SJCRH30 (cell line): Measurements from ENCODE around the gene FETUB. TPM values are rescaled to one million over a fixed set of nuclear protein-coding genes. Genes with fewer than 3 reads are reported as not detected.
"Not testable (repeated sequence)": the region's sequence is repeated elsewhere in the genome, so short reads cannot be mapped to it uniquely, and the experiment has no call there.

Source experiments
- DNase-seq, 2 experiments: peaks; one replicate each; pipeline ENCODE4 v3.0.0-alpha.2; 2015 to 2020
- H3K27ac ChIP-seq: fragments of 250-450 bp; sonication (Bioruptor Pico); 2 replicates; pipeline ENCODE4 v1.5.1; 2020; ENCODE audit warnings: mild to moderate bottlenecking, moderate library complexity
- H3K27me3 ChIP-seq: fragments of 250-450 bp; sonication (Bioruptor Pico); 2 replicates; pipeline ENCODE4 v1.5.1; 2020; ENCODE audit warnings: mild to moderate bottlenecking, moderate library complexity
- H3K36me3 ChIP-seq: fragments of 250-450 bp; sonication (Bioruptor Pico); 2 replicates; pipeline ENCODE4 v1.5.1; 2020; ENCODE audit warnings: mild to moderate bottlenecking, moderate library complexity
- H3K4me1 ChIP-seq: fragments of 250-450 bp; sonication (Bioruptor Pico); 2 replicates; pipeline ENCODE4 v1.5.1; 2020; ENCODE audit warnings: mild to moderate bottlenecking, moderate library complexity
- H3K4me3 ChIP-seq: fragments of 250-450 bp; sonication (Bioruptor Pico); 2 replicates; pipeline ENCODE4 v1.5.1; 2020; ENCODE audit warnings: mild to moderate bottlenecking, moderate library complexity
- H3K9me3 ChIP-seq: fragments of 250-450 bp; sonication (Bioruptor Pico); replicated peaks from 2 replicates; pipeline ENCODE4 v1.5.1; 2020; ENCODE audit warnings: mild to moderate bottlenecking, moderate library complexity
- total RNA-seq: library from RNA; depleted of rRNA; stranded (reverse); fragments of >200 nt; shearing (Covaris generic); gene quantifications from 2 replicates; pipeline ENCODE4 v1.2.3, GENCODE V29; 2014

Gene FETUB
- total RNA-seq, 1 experiment from 2014 or later, result not detected

DNA sequence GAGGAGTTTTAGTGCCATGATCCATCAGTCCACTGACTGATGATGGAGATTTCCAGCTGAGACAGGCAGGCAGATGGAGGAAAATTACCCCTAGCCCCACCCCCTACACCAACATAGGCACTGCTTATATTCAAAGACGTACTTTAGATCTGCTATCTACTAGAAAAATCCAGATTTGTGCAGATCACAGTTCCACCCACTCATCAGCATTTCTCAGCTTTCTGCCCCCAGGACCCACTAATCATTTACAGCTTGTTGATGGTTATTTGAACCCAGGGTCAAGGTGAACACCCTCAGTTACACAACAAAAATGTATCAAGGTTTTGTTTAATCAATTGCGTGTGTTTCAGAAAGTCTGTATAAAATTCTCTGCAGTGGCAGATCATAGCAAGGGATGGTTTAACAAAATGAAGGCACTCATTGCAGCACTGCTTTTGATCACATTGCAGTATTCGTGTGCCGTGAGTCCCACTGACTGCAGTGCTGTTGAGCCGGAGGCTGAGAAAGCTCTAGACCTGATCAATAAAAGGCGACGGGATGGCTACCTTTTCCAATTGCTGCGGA is 25.5 kb downstream of the FETUB start, which contains the start of gene HRG:
Gene HRG (plus strand): TSS at position 390 of the 564 bp plus-strand sequence. CDS start 18 bp downstream, at position 408.
- Histone ChIP-seq H3K27me3 (no peaks in the 10 kb centered on the region), H3K9me3 (no peaks in the 10 kb centered on the region), H3K27ac (no peak within 1 kb of the TSS), H3K4me3 (no peak within 1 kb of the TSS), H3K4me1 (no peaks in the 10 kb centered on the region), H3K36me3 (no peaks in the 10 kb centered on the region)
- no peak for DNase-seq

DNA sequence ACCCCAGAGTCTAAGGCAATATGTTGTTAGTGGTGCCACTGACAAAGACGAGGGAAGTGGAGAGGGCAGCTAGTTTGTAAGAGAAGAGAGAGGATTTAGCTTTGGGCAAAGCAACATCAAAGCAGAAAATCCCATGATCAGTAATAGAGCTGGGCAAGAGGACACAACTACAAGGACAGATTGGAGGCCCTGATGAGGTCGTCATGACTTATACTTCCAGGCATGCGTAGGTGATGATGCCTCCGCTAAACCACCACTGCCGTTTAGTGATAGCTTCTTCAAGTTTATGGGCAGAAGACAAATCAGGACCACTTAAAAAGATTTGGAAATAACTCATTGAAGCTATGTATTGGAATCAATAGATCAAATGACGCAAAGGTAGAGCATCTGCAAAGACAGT is 28.2 kb downstream of the FETUB start:
- Histone ChIP-seq H3K9me3 (no peaks in the 10 kb centered on the region), H3K4me3 (no peak overlapping the region), H3K36me3 (no peaks in the 10 kb centered on the region), H3K4me1 (no peaks in the 10 kb centered on the region), H3K27ac (no peak overlapping the region), H3K27me3 (no peaks in the 10 kb centered on the region)
- DNase-seq, result no peak

DNA sequence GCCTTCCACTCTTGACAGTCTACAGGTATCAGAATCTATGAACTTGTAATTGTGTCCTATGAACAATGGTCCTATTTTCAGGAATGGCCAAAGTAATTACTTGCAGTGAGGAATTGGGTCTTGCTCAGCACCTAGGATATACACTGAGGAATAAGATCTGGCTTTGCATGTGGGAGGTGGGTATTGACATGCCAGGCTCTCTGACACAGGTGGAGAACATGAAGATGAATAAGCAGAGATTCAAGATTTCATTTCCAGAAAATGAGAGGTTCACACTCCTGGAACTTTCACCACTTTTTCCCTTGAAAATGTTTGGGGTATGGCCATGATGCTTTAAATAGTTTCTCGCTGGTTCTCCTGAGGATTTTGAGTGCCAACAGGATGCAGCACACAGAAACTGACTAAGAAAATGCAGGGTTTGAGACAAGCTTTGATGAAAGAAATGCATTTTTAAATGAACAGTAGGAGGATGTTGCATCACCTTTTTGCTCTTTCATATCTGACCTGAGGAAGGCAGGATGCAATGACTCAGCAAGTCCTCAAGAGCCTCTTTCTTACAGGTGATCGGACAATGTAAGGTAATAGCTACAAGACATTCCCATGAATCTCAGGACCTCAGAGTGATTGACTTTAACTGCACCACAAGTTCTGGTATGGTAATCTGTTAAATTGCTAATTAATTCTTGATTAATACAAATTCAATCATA is 29.3 kb downstream of the FETUB start:
- no peak overlapping the region for H3K27ac ChIP-seq
- no peaks in the 10 kb centered on the region for H3K36me3 ChIP-seq
- H3K9me3 ChIP-seq, result no peaks in the 10 kb centered on the region
- H3K27me3 ChIP-seq, result no peaks in the 10 kb centered on the region; the same call in 1 of the 2 replicates
- H3K4me3 ChIP-seq, result no peak overlapping the region
- no peaks in the 10 kb centered on the region for H3K4me1 ChIP-seq
- DNase-seq, result no peak

DNA sequence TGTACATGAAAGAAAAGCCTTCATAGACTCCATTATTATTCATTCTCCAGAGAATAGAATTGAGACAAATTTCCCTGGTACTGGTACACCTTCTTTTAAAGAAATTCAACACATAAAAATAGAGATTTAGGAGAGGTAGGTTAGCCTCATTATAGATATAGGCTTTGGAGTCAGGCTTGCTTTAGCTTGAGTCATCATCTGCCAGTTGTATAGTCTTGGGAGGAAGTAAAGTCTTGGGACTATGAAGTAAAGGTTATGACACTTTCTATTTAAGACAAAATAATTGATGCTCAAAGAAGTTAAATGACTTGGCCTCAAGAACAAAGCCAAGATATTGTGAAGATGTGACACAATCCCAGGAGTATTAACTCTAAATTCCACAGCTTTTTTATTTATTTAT is 30.0 kb downstream of the FETUB start:
- no peaks in the 10 kb centered on the region; the same call in 1 of the 2 replicates for H3K27me3 ChIP-seq
- DNase-seq, result no peak
- no peaks in the 10 kb centered on the region for H3K4me1 ChIP-seq
- no peak overlapping the region for H3K27ac ChIP-seq
- H3K4me3 ChIP-seq, result no peak overlapping the region
- no peaks in the 10 kb centered on the region for H3K36me3 ChIP-seq
- H3K9me3 ChIP-seq, result no peaks in the 10 kb centered on the region

DNA sequence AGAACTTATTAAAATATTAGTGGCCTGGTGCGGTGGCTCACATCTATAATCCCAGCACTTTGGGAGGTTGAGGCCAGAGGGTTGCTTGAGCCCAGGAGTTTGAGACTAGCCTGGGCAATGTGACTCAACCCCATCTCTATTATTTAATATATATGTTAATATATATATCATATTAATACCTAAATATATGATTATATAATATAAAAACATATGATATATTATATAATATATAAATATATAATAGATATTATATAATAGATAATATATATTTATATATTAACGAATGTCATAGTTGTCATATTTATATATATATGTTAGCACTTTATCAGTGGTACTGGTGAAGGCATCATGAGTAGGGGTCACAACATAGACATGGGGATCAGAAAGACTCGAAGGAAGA is 30.9 kb downstream of the FETUB start:
- Histone ChIP-seq H3K36me3 (no peaks in the 10 kb centered on the region), H3K27me3 (no peaks in the 10 kb centered on the region; the same call in 1 of the 2 replicates), H3K4me3 (no peak overlapping the region), H3K9me3 (no peaks in the 10 kb centered on the region), H3K27ac (no peak overlapping the region), H3K4me1 (no peaks in the 10 kb centered on the region)
- no peak for DNase-seq

DNA sequence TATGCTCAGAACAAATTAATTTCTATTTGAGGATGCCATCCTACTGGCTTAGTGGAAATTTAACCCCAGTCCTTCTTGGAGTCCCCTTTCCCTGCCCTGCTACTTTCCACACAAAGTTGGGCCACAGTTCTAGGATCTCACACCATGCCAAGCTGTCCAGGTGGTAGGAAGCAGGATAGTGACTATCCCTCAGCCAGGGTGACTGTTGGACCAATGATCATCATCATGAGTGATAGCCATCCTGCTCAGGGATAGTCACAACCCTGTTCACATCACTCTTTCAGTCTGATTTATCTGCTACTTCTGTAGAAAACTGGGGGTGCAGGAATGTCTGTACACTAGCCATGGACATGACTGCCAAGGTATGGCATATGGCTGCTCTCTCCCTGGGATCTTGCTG is 38.4 kb downstream of the FETUB start:
- no peaks in the 10 kb centered on the region for H3K36me3 ChIP-seq
- no peak overlapping the region for H3K27ac ChIP-seq
- no peaks in the 10 kb centered on the region for H3K4me1 ChIP-seq
- no peak overlapping the region for H3K4me3 ChIP-seq
- H3K9me3 ChIP-seq, result no peaks in the 10 kb centered on the region
- no peaks in the 10 kb centered on the region; the same call in 1 of the 2 replicates for H3K27me3 ChIP-seq
- no peak for DNase-seq

DNA sequence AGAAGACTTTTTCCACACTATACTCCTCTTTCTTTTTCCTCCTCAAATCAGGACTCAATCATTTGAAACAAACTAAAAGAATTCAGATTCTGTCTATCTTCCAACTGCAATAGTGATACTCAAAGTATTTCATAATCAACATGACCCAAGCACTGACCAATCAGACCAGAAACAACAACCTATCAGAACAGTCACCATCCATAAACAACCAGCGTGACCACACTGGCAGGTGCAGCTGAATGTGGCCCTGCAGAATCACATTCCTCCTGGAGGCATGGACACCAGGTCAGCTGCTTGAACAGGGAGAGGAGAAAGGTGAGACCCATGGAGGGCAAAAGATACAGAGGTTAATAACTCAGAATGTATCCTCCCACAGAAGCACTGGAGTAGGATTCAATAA is 39.0 kb downstream of the FETUB start:
- Histone ChIP-seq H3K36me3 (no peaks in the 10 kb centered on the region), H3K4me3 (no peak overlapping the region), H3K27ac (no peak overlapping the region), H3K9me3 (no peaks in the 10 kb centered on the region), H3K27me3 (no peaks in the 10 kb centered on the region; the same call in 1 of the 2 replicates), H3K4me1 (no peaks in the 10 kb centered on the region)
- DNase-seq, result no peak

DNA sequence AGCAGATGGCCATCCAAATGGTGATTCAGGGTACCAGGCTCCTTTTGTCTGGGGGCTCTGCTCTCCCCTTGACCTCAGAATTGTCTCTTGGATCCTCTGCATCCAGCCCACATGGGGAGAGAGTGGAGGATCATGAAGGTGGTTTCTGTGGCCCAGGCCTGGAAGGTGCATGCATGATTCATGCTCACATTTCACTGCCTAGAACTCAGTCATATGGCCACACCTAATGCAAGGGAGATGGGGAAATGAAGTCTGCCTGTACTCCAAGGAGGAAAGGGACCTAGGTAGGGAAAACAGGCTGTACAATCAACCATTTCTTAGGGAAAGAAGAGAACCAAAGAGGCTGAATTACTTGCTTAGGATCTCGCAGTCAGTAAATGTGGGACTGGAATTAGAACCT is 40.7 kb downstream of the FETUB start:
- no peak overlapping the region for H3K4me3 ChIP-seq
- H3K27me3 ChIP-seq, result no peaks in the 10 kb centered on the region

DNA sequence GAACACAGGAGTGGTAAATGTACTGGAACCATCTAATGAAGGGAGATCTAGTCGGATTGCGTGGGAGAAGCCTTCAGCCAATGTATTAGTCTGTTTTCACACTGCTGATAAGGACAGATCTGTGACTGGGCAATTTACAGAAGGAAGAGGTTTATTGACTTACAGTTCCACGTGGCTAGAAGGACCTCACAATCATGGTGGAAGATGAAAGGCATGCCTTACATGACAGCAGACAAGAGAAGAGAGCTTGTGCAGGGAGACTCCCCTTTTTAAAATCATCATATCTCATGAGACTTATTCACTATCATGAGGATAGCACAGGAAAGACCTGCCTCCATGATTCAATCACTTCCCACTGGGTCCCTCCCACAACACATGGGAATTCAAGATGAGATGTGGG is 42.6 kb downstream of the FETUB start:
- H3K27me3 ChIP-seq, result no peaks in the 10 kb centered on the region
- no peak overlapping the region for H3K27ac ChIP-seq
- no peaks in the 10 kb centered on the region for H3K36me3 ChIP-seq
- H3K9me3 ChIP-seq, result no peaks in the 10 kb centered on the region
- DNase-seq, result no peak
- no peak overlapping the region for H3K4me3 ChIP-seq
- no peaks in the 10 kb centered on the region for H3K4me1 ChIP-seq

More for the DNA sequence above, 40.7 kb downstream of the FETUB start:
- Histone ChIP-seq H3K27ac (no peak overlapping the region), H3K4me1 (no peaks in the 10 kb centered on the region), H3K36me3 (no peaks in the 10 kb centered on the region), H3K9me3 (no peaks in the 10 kb centered on the region)
- DNase-seq, result no peak

DNA sequence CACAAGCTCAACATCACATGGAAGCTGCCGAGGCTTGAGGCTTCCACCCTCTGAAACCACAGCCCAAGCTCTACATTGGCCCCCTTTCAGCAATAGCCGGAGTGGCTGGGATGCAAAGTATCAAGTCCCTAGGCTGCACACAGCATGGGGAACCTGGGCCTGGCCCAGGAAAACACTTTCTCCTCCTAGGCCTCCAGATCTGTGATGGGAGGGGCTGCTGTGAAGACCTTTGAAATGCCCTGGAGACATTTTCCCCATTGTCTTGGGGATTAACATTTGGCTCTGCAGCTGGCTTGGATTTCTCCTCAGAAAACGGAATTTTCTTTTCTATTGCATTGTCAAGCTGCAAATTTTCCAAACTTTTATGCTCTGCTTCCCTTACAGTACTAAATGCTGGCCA is 43.8 kb downstream of the FETUB start:
- Histone ChIP-seq H3K27me3 (no peaks in the 10 kb centered on the region), H3K36me3 (no peaks in the 10 kb centered on the region), H3K27ac (no peak overlapping the region), H3K4me1 (no peaks in the 10 kb centered on the region), H3K9me3 (no peaks in the 10 kb centered on the region), H3K4me3 (no peak overlapping the region)
- DNase-seq, result no peak

DNA sequence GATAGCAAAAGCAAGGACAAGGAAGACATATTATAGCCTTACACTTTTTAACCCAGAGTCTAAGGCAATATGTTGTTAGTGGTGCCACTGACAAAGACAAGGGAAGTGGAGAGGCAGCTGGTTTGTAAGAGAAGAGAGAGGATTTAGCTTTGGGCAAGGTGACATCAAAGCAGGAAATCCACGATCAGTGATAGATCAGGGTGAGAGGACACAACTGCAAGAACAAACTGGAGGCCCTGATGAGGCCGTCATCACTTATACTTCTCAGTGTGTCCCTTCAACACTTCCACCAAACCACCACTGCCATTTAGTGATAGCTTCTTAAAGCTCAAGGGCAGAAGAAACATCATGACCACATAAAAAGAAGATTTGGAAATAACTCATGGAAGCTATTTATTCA is 46.3 kb downstream of the FETUB start:
- not testable (repeated sequence) for H3K4me1 ChIP-seq, H3K9me3 ChIP-seq, H3K4me3 ChIP-seq, H3K36me3 ChIP-seq, H3K27me3 ChIP-seq, DNase-seq, H3K27ac ChIP-seq

DNA sequence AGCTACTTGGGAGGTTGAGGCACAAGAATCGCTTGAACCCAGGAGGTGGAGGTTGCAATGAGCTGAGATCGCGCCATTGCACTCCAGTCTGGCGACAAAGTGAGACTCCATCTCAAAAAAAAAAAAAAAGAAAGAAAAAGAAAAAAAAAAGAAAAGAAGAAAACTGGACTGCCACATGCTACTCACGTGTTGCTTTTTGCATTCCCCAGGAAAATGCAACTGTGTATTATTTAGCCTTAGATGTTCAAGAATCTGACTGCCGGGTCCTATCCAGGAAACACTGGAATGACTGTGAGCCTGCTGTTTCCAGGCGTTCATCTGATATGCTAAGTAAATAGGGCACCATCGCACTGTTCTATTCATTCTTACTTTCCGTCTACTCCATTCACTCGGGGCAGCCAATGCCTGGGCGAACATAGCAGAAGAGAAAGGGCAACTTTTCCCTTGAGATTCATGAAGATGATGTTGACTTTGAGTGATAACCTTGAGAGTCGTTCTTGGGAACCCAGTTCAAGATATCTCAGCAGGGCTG is 47.0 kb downstream of the FETUB start:
- Histone ChIP-seq H3K36me3 (no peaks in the 10 kb centered on the region), H3K4me3 (no peak overlapping the region), H3K27me3 (no peaks in the 10 kb centered on the region), H3K9me3 (no peaks in the 10 kb centered on the region), H3K4me1 (no peaks in the 10 kb centered on the region), H3K27ac (no peak overlapping the region)
- DNase-seq, result no peak

DNA sequence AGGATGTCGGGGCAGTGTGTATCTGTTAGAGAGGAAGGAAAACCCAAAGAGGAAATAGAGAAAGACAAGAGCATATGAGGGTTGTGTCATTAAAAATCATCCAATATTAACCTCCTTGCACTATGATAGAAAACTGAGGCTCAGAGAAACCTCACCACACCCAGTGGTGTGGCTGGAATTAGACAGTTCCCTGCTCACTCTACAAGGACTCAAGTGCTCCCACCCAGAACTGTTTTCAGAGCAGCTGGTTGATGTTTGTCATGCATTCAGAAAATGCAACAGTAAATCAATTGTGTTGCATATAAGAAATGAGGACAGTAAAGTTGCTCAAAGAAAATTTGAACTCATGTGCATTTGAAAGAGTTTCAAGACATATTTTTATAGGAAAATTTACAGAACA is 50.1 kb downstream of the FETUB start:
- DNase-seq, result not testable (repeated sequence)

DNA sequence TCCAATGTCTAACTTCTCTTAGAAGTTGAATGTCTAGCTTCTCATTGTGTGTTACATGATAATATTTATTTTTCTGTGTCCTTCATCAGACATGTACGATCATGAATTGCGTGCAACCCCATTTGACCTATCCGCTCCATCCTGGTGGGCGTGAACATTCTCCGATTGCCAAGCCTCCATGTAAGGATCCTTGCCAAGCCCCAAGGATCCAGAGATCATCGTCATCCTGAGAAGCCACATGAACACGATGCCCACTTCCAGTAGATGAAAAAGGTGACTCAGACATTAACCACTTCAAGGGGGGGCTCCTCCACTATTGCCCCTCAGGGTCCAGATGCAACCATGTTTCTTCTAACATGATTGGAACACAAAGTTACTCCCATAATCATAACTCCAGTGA is 51.5 kb downstream of the FETUB start:
- Histone ChIP-seq H3K27me3 (no peaks in the 10 kb centered on the region), H3K36me3 (no peaks in the 10 kb centered on the region), H3K4me1 (no peaks in the 10 kb centered on the region), H3K9me3 (no peaks in the 10 kb centered on the region), H3K4me3 (no peak overlapping the region), H3K27ac (no peak overlapping the region)
- no peak for DNase-seq

More for the DNA sequence above, 50.1 kb downstream of the FETUB start:
- not testable (repeated sequence) for H3K27ac ChIP-seq, H3K36me3 ChIP-seq, H3K27me3 ChIP-seq, H3K4me1 ChIP-seq, H3K4me3 ChIP-seq, H3K9me3 ChIP-seq

DNA sequence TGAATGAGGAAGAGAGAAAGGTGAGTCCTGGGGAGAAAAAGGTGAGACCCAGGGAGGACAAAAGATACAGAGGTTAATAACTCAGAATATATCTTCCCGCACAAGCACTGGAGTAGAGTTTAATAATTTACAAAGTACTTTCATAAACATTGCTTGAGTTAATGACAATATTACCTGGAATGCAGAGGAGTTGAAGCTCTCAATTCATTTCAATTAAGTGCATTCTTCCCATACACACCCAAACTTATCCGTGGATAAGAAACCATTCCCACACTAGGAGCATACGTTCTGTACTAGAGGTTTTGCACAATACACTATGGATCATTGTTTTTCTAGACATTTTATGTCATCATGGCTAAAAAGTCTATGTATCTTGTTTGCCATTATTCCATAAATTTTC is 53.6 kb downstream of the FETUB start:
- DNase-seq, result no peak
- H3K36me3 ChIP-seq, result no peaks in the 10 kb centered on the region
- no peaks in the 10 kb centered on the region for H3K27me3 ChIP-seq
- no peaks in the 10 kb centered on the region for H3K4me1 ChIP-seq
- H3K9me3 ChIP-seq, result no peaks in the 10 kb centered on the region
- H3K4me3 ChIP-seq, result no peak overlapping the region
- H3K27ac ChIP-seq, result no peak overlapping the region
